H1 (cell line): ENCODE results near the gene TMEM117. TPM values are rescaled to one million over a fixed set of nuclear protein-coding genes. Genes with fewer than 3 reads are reported as not detected.

Source experiments
- CTCF ChIA-PET: fragments of 300-600 bp; sonication (Branson Sonifier 250); formaldehyde crosslinking; loops from one replicate; lab custom pipeline; 2021; ENCODE audit not compliant: partially characterized antibody; lab: Charles Lee
- POLR2A ChIA-PET: fragments of 300-600 bp; sonication (Branson Sonifier 250); formaldehyde crosslinking; loops from one replicate; lab custom pipeline; 2021; ENCODE audit warnings: inconsistent platforms; ENCODE audit not compliant: partially characterized antibody; lab: Charles Lee
- DNase-seq, 2 experiments: peaks; one replicate each; pipeline versions ENCODE4 v3.0.0 to v3.0.0-alpha.2; 2010 to 2022; ENCODE audit warnings: low spot score in 2 of 2, low read depth in 1 of 2, mixed read lengths in 1 of 2
- FAIRE-seq: peaks from 2 replicates; lab custom pipeline; 2011; peaks lifted over from hg19 to GRCh38; lab: Jason Lieb, UNC
- H2AFZ ChIP-seq: 2 replicates; pipeline ENCODE4 v1.8.1; 2012; ENCODE audit warnings: low read length, inconsistent platforms
- H2AK5ac ChIP-seq: 2 replicates; pipeline ENCODE4 v1.6.1; 2013; ENCODE audit warnings: low read depth, low read length
- H2BK120ac ChIP-seq: replicated peaks from 2 replicates; pipeline ENCODE3; 2013; ENCODE audit warnings: low read depth, low read length, inconsistent platforms
- H2BK12ac ChIP-seq: 2 replicates; pipeline ENCODE4 v1.6.1; 2013; ENCODE audit warnings: low read depth, low read length
- H2BK15ac ChIP-seq: 2 replicates; pipeline ENCODE4 v1.6.1; 2013; ENCODE audit warnings: low read length
- H2BK20ac ChIP-seq: 2 replicates; pipeline ENCODE4 v1.6.1; 2013; ENCODE audit warnings: low read length
- H2BK5ac ChIP-seq: 2 replicates; pipeline ENCODE4 v1.6.1; 2013; ENCODE audit warnings: low read depth, low read length
- H3K14ac ChIP-seq: 2 replicates; pipeline ENCODE4 v1.6.1; 2013; ENCODE audit warnings: inconsistent platforms; ENCODE audit not compliant: insufficient read length
- H3K18ac ChIP-seq: 2 replicates; pipeline ENCODE4 v1.6.1; 2013; ENCODE audit warnings: low read length; ENCODE audit errors: extremely low read depth
- H3K23ac ChIP-seq: 2 replicates; pipeline ENCODE4 v1.6.1; 2013; ENCODE audit warnings: inconsistent platforms; ENCODE audit not compliant: insufficient read length
- H3K23me2 ChIP-seq: 2 replicates; pipeline ENCODE4 v1.6.1; 2013; ENCODE audit warnings: low read depth, low read length
- H3K27ac ChIP-seq: 2 replicates; pipeline ENCODE4 v1.6.1; 2011; ENCODE audit warnings: low read depth, low read length, inconsistent platforms
- H3K27me3 ChIP-seq, 4 experiments: replicated peaks in 1 of 4; 1 replicate in 1 of 4; 2 replicates in 3 of 4; pipeline versions ENCODE4 v1.6.1 to v1.8.1; 2011 to 2013; ENCODE audit warnings: low read length in 3 of 4, mild to moderate bottlenecking in 3 of 4, inconsistent platforms in 2 of 4, mixed read lengths in 2 of 4, moderate library complexity in 1 of 4; ENCODE audit not compliant: control insufficient read depth in 3 of 4, insufficient read depth in 3 of 4; ENCODE audit errors: extremely low read depth in 1 of 4
- H3K36me3 ChIP-seq, 4 experiments: 2 replicates each; pipeline versions ENCODE4 v1.6.1 to v1.8.1; 2011 to 2013; ENCODE audit warnings: mild to moderate bottlenecking in 4 of 4, low read length in 3 of 4, moderate library complexity in 2 of 4, control low read depth in 1 of 4, inconsistent platforms in 1 of 4; ENCODE audit not compliant: insufficient read depth in 4 of 4, control insufficient read depth in 2 of 4
- H3K4ac ChIP-seq: replicated peaks from 2 replicates; pipeline ENCODE3; 2013; ENCODE audit warnings: low read length, low read depth, mixed read lengths, inconsistent platforms; ENCODE audit not compliant: insufficient read length
- H3K4me1 ChIP-seq, 4 experiments: replicated peaks in 1 of 4; 1 replicate in 1 of 4; 2 replicates in 3 of 4; pipeline versions ENCODE4 v1.6.1 to v1.8.1; 2011 to 2013; ENCODE audit warnings: low read length in 3 of 4, inconsistent platforms in 2 of 4, mixed read lengths in 1 of 4; ENCODE audit not compliant: insufficient read depth in 4 of 4, control insufficient read depth in 3 of 4
- H3K4me2 ChIP-seq, 2 experiments: 2 replicates each; pipeline versions ENCODE4 v1.6.1 to v1.8.1; 2011 to 2013; ENCODE audit warnings: low read depth in 2 of 2, low read length in 2 of 2, control low read depth in 1 of 2, inconsistent platforms in 1 of 2, mild to moderate bottlenecking in 1 of 2; ENCODE audit not compliant: insufficient read depth in 1 of 2
- H3K4me3 ChIP-seq, 4 experiments: fragments of 200-600, 300-600 bp in 1 of 4; sonication (generic), shearing (Covaris generic), sonication (Bioruptor Twin) in 1 of 4; 2 replicates each; pipeline versions ENCODE4 v1.5.1 to v1.8.1; 2011 to 2016; ENCODE audit warnings: low read length in 4 of 4, low read depth in 3 of 4, control low read depth in 2 of 4, inconsistent platforms in 2 of 4, mild to moderate bottlenecking in 2 of 4, mixed read lengths in 1 of 4, moderate library complexity in 1 of 4; ENCODE audit not compliant: insufficient read depth in 2 of 4; ENCODE audit errors: extremely low read depth in 1 of 4
- H3K56ac ChIP-seq: replicated peaks from 2 replicates; pipeline ENCODE3; 2013; ENCODE audit warnings: low read depth, mild to moderate bottlenecking, mixed read lengths, low read length, inconsistent platforms; ENCODE audit not compliant: insufficient read length
- H3K79me1 ChIP-seq: 2 replicates; pipeline ENCODE4 v1.6.1; 2013; ENCODE audit warnings: low read depth, low read length, control low read depth
- H3K79me2 ChIP-seq, 2 experiments: 2 replicates each; pipeline versions ENCODE4 v1.6.1 to v1.8.1; 2012 to 2013; ENCODE audit warnings: low read length in 2 of 2, mild to moderate bottlenecking in 2 of 2, inconsistent platforms in 1 of 2; ENCODE audit not compliant: insufficient read depth in 2 of 2, control insufficient read depth in 1 of 2
- H3K9ac ChIP-seq, 4 experiments: replicated peaks in 1 of 4; 1 replicate in 1 of 4; 2 replicates in 3 of 4; pipeline versions ENCODE4 v1.6.1 to v1.8.1; 2011 to 2013; ENCODE audit warnings: low read depth in 3 of 4, low read length in 3 of 4, control low read depth in 2 of 4, mild to moderate bottlenecking in 2 of 4, moderate library complexity in 2 of 4, inconsistent platforms in 1 of 4; ENCODE audit errors: extremely low read depth in 1 of 4
- H3K9me3 ChIP-seq, 2 experiments: 2 replicates each; pipeline versions ENCODE4 v1.6.1 to v1.8.1; 2012 to 2013; ENCODE audit warnings: mild to moderate bottlenecking in 2 of 2, moderate library complexity in 2 of 2, control low read depth in 1 of 2, inconsistent platforms in 1 of 2, low read depth in 1 of 2, low read length in 1 of 2, mixed read lengths in 1 of 2; ENCODE audit not compliant: insufficient read depth in 2 of 2
- H4K20me1 ChIP-seq, 2 experiments: replicated peaks in 1 of 2; 2 replicates each; pipeline versions ENCODE3 to v1.8.1; 2011 to 2013; ENCODE audit warnings: inconsistent platforms in 2 of 2, low read length in 2 of 2, mild to moderate bottlenecking in 1 of 2; ENCODE audit not compliant: insufficient read depth in 2 of 2, control insufficient read depth in 1 of 2
- H4K5ac ChIP-seq: 2 replicates; pipeline ENCODE4 v1.6.1; 2013; ENCODE audit warnings: low read length, low read depth, mixed read lengths, inconsistent platforms; ENCODE audit not compliant: insufficient read length
- H4K8ac ChIP-seq: 2 replicates; pipeline ENCODE4 v1.8.0; 2013; ENCODE audit warnings: mild to moderate bottlenecking, moderate library complexity, low read length, inconsistent platforms; ENCODE audit not compliant: insufficient read depth; ENCODE audit errors: extremely low read depth
- H4K91ac ChIP-seq: replicated peaks from 2 replicates; pipeline ENCODE3; 2013; ENCODE audit warnings: low read length, mixed read lengths, inconsistent platforms; ENCODE audit not compliant: insufficient read length
- WGBS, 2 experiments: shearing (Covaris generic) in 1 of 2; methylation state at CpG; one replicate each; pipeline versions ENCODE4 v1.1.6 to v1.1.7; 2013 to 2015; ENCODE audit warnings: low lambda C conversion rate in 2 of 2, mixed read lengths in 2 of 2, inconsistent platforms in 1 of 2, low coverage in 1 of 2, missing lambda C conversion rate in 1 of 2; ENCODE audit not compliant: insufficient replicate concordance in 2 of 2, insufficient coverage in 1 of 2, insufficient read length in 1 of 2; ENCODE audit errors: extremely low coverage in 1 of 2, missing lambda C conversion rate in 1 of 2; 5-methylcytosine and 5-hydroxymethylcytosine counted together
- polyA plus RNA-seq, 7 experiments: library from polyadenylated mRNA; depleted of rRNA in 3 of 7; stranded (reverse) in 5 of 7; unstranded in 2 of 7; fragments of >200 nt in 5 of 7; fragments of 200-250 nt in 2 of 7; gene quantifications; 1 replicate in 5 of 7; 2 replicates in 1 of 7; 4 replicates in 1 of 7; pipeline versions ENCODE4 v1.2.1 to v1.2.3, GENCODE V29; 2011 to 2013; ENCODE audit warnings: missing spikeins in 2 of 7, mixed read lengths in 2 of 7
- total RNA-seq: library from RNA; stranded (reverse); fragmentation: NEBNext Ultra II Directional; extraction: Animal tissue kit (Norgen Biotek cat#: 25700); gene quantifications from 2 replicates; pipeline ENCODE4 v1.2.1, GENCODE V29; 2021

Gene TMEM117
- total and polyA plus RNA-seq, 2 of the 8 experiments (the other 6 are each of a cell fraction or from before 2014, with no cell fraction given) = 0.80 to 1.4 TPM

- no peak overlapping the region for H3K14ac ChIP-seq
- WGBS, 2 experiments = 95% methylated on average over 6 of the region's 6 CpGs; no CpG with 5 or more reads in 1 of the 2 experiments
- no peak overlapping the region for H3K56ac ChIP-seq
- CTCF ChIA-PET = interaction anchor here (1.4 to 1.7 kb wide), 2 partner anchors 19 to 24 kb away, joined by 3 read pairs; no protein-coding TSS in a partner anchor
- H3K4ac ChIP-seq = no peak overlapping the region
- no peak overlapping the region for H2BK120ac ChIP-seq
- H3K9ac ChIP-seq = no peak overlapping the region
- FAIRE-seq (no peak), DNase-seq (no peak)
- H2BK5ac ChIP-seq = no peak overlapping the region
- H3K27me3 ChIP-seq = no peaks in the 10 kb centered on the region
- no peak overlapping the region for H3K27ac ChIP-seq
- no peak overlapping the region for H2BK20ac ChIP-seq
- H3K9me3 ChIP-seq = peaks cover 36 to 37% of the 10 kb centered on the region in 2 experiments
- no peak overlapping the region for H2BK15ac ChIP-seq
- H4K5ac ChIP-seq = no peak overlapping the region
- POLR2A ChIA-PET = no interaction called here
- H3K36me3 ChIP-seq = peaks cover 0 to 5% (median 2%) of the 10 kb centered on the region in 4 experiments; a peak in 2 of 8 replicates
- H2AFZ ChIP-seq = no peak overlapping the region
- no peaks in the 10 kb centered on the region for H3K23me2 ChIP-seq
- no peaks in the 10 kb centered on the region for H3K79me2 ChIP-seq
- no peak overlapping the region for H4K91ac ChIP-seq
- no peak overlapping the region for H2AK5ac ChIP-seq
- H2BK12ac ChIP-seq = no peak overlapping the region
- no peaks in the 10 kb centered on the region for H3K4me1 ChIP-seq
- no peak overlapping the region for H3K23ac ChIP-seq
- no peak overlapping the region for H3K4me2 ChIP-seq
- H4K20me1 ChIP-seq = no peaks in the 10 kb centered on the region
- H4K8ac ChIP-seq = no peak overlapping the region
- H3K18ac ChIP-seq = no peak overlapping the region
- no peaks in the 10 kb centered on the region; the same call in 1 of the 2 replicates for H3K79me1 ChIP-seq
- no peak overlapping the region for H3K4me3 ChIP-seq
Measured at GRCh38 chr12:43980627-43981191, 144.8 kb downstream of the TMEM117 start.
